T-helper 22 cell (primary cell): ENCODE data around the gene GTF2IRD1.
A peak's percentile ranks its signal among the peaks of the same experiment; 100 is the strongest.
"Not testable (repeated sequence)": the region's sequence is repeated elsewhere in the genome, so short reads cannot be mapped to it uniquely, and the experiment has no call there.

Experiments
- DNase-seq: peaks from one replicate; pipeline ENCODE4 v3.0.0-alpha.2; 2020; ENCODE audit warnings: low read depth

GTF2IRD1 gene

GRCh38 chr7:74604326-74605020 lies 150.8 kb downstream of the GTF2IRD1 start:
- DNase-seq = no peak

- DNase-seq = no peak
Observed at GRCh38 chr7:74606101-74606908, 152.6 kb downstream of the GTF2IRD1 start.

- DNase-seq = no peak
Observed at GRCh38 chr7:74606909-74607510, 153.3 kb downstream of the GTF2IRD1 start.

GRCh38 chr7:74612015-74612829 lies 158.5 kb downstream of the GTF2IRD1 start:
- DNase-seq = no peak

GRCh38 chr7:74615933-74616780 lies 162.5 kb downstream of the GTF2IRD1 start:
- no peak for DNase-seq

- no peak for DNase-seq
Observed at GRCh38 chr7:74617180-74617744, 163.6 kb downstream of the GTF2IRD1 start.

- DNase-seq = no peak
Observed at GRCh38 chr7:74619235-74619860, 165.6 kb downstream of the GTF2IRD1 start.

- no peak for DNase-seq
Observed at GRCh38 chr7:74622228-74622749, 168.6 kb downstream of the GTF2IRD1 start.

- DNase-seq = no peak
Observed at GRCh38 chr7:74623135-74623534, 169.4 kb downstream of the GTF2IRD1 start.

GRCh38 chr7:74625446-74625845 lies 171.7 kb downstream of the GTF2IRD1 start:
- DNase-seq = no peak

- no peak for DNase-seq
Observed at GRCh38 chr7:74627661-74628411, 174.1 kb downstream of the GTF2IRD1 start.

GRCh38 chr7:74632505-74632904 lies 178.8 kb downstream of the GTF2IRD1 start:
- no peak for DNase-seq

GRCh38 chr7:74633451-74633921 lies 179.8 kb downstream of the GTF2IRD1 start:
- no peak for DNase-seq

- no peak for DNase-seq
Observed at GRCh38 chr7:74637745-74638144, 184.0 kb downstream of the GTF2IRD1 start.

GRCh38 chr7:74650055-74650454 lies 196.3 kb downstream of the GTF2IRD1 start:
- DNase-seq = peak; percentile 41

- DNase-seq = not testable (repeated sequence)
Observed at GRCh38 chr7:74650493-74651132, 196.9 kb downstream of the GTF2IRD1 start.

- not testable (repeated sequence) for DNase-seq
Observed at GRCh38 chr7:74651133-74651504, 197.4 kb downstream of the GTF2IRD1 start.
